Stimulated activated CD4-positive, alpha-beta T cell treated with anti-CD3 and anti-CD28 coated beads, Interleukin-15, amount 100 ng/mL, for 48 hours (primary cell): ENCODE results near the gene TCF15.
"Not testable (repeated sequence)": the region's sequence is repeated elsewhere in the genome, so short reads cannot be mapped to it uniquely, and the experiment has no call there.

ENCODE experiments used
- DNase-seq, 2 donors: peaks; one replicate each; pipeline ENCODE4 v3.0.0-alpha.2; 2020; ENCODE audit warnings: low read depth in 2 of 2

The TCF15 gene

DNA sequence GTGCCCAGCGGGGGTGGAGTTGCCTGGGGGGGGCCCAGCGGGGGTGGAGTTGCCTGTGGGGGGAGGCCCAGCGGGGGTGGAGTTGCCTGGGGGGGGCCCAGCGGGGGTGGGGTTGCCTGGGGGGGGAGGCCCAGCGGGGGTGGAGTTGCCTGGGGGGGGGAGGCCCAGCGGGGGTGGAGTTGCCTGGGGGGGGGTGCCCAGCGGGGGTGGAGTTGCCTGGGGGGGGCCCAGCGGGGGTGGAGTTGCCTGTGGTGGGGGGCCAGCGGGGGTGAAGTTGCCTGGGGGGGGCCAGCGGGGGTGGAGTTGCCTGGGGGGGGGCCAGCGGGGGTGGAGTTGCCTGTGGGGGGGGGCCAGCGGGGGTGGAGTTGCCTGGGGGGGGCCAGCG lies 31.9 kb upstream of the TCF15 start:
- DNase-seq, result not testable (repeated sequence)

DNA sequence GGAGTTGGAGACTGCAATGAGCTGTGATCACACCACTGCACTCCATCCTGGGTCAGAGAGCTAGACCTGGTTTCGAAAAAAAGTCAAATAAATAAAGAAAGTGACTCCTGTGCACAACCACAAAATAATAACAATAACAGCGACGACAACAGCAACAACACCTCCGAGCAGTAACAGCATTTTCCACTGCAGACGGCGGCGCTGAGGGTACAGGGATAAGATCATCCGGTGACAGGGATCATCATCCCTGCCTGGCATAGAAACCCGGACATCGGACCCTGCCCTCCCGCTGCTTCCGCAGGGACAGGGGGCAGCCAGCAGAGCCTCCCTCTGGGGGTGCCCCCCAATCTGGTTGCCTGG lies 31.4 kb upstream of the TCF15 start:
- no peak for DNase-seq

DNA sequence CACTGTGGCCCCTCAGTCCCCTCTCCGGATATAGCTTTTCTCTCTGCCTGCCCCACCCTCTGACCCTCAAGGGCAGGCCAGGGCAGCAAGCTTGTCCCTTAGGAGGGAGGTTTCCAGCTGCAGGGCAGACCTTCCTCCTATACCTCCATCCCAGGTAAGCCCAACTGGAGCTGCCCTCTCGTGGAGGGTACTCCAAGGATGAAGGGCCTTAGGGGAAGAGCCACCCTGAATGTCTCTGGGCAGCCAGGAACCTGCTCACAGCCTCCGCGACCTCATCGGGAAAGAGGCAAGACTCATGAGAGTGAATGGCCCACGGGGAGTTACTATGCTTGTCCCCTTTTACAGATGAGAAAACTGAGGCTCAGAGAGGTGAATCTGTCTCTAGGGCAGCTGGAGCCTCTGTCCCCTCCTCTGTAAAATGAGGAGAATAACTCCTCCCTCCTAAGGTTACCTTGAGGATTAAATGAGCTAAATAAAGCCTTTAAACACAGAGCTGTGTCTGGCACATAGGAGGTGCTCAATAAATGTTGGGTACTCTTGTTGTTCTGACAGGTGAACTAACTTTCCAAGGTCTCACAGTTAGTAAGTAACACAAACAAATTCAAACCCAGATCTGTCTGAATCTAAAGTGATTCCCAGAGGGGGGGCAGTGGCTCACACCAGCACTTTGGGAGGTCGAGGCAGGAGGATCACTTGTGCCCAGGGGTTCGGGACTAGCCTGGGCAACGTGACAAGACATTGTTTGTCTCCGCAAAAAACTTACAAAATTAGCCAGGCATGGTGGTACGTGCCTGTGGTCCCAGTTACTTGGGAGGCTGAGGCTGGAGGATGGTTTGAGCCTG lies 30.8 kb upstream of the TCF15 start:
- no peak for DNase-seq

DNA sequence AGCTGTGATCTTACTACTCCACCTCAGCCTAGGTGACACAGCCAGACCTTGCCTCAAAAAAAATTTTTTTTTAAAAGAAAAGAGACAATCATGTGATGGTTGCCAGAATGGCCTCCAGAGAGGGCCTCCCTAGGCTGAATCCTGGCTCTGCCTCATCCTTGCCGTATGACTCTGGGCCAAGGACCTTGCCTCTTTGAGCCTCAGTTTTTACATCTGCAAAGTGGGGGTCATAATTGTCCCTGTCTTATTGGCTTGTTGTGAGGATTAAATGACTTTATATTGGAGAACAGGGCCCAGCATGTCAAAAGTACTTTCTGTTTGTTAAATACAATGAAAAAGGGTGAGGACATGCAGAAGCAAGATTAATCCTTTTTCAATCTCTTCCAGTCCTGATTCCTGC lies 28.5 kb upstream of the TCF15 start:
- no peak for DNase-seq

DNA sequence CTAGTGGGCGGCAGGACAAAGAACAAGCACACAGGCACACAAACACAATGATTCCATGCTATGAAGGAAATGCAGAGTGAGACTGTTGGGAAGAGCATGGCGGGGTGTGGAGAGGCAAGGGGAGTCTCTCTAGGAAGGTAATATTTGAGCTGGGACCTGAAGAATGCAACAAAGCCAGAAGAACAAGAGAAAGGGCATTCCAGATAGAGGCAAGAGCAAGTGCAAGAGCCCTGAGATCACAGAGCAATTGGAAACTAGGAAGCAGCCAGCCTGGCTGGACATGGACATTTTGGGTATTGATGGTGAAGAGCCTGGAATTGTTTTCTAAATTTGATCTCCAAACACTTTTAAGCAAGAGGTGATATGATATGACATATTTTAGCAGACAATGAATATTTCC lies 27.4 kb upstream of the TCF15 start:
- no peak for DNase-seq

DNA sequence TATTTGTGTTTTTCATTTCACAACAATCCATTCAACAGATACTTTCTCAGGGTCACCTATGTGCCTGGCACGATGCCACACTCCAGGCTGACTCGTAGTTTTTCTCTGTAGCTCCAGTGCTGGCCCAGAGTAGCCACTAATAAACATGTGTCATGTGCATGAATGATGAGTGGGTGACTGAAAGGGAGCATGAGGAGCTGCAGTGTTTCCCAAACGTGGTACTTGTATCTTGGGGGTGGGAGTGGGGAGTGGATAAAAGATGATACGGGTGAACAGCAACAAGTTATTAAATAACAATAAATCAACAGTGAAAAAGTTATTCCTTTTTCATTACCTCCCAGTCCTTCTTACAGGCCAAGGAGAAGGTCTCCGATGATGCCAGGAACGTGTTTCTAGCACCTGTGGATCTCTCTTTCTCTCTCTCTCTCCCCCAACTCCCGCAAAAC lies 25.8 kb upstream of the TCF15 start:
- DNase-seq, result no peak

DNA sequence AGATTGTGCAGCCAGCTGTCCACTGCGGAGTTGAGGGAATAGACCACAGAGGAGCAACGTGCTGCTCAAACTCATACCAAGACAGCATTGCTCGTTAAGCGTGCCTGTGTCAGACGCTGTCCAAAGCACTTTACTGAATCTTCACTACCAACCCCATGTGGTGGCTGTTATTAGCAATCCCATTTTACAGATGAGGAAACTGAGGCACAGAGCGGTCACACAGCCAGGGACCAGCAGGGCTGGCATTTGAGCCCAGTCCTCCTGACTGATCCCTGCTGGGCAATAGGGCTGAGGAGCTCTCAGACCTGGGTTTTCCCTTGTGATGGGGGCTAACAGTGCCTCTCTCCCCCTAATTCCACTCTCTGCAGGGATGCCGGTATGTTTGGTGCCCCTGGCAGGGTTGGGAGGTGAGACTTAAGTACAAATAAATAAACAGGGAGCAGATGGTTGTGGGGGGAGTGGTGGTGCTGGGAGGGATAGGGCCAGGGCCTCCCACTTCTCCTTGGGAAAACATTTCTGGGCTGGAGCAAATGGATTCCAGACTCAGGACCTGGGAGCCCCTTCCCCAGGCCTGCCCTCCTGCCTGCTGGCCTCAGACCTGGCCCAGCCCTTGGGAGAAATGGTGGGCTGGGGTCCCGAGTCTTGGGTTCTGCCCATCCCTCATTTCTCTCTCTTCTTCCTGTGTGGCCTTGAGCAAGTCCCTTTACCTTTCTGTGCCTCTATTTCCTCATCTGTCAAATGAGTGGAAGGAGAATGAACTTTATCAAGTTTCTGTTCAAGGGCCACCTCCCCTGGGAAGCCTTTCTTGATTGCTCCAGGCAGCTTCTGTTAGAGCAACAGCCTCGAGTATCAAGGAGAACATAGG lies 25.2 kb upstream of the TCF15 start:
- no peak for DNase-seq

DNA sequence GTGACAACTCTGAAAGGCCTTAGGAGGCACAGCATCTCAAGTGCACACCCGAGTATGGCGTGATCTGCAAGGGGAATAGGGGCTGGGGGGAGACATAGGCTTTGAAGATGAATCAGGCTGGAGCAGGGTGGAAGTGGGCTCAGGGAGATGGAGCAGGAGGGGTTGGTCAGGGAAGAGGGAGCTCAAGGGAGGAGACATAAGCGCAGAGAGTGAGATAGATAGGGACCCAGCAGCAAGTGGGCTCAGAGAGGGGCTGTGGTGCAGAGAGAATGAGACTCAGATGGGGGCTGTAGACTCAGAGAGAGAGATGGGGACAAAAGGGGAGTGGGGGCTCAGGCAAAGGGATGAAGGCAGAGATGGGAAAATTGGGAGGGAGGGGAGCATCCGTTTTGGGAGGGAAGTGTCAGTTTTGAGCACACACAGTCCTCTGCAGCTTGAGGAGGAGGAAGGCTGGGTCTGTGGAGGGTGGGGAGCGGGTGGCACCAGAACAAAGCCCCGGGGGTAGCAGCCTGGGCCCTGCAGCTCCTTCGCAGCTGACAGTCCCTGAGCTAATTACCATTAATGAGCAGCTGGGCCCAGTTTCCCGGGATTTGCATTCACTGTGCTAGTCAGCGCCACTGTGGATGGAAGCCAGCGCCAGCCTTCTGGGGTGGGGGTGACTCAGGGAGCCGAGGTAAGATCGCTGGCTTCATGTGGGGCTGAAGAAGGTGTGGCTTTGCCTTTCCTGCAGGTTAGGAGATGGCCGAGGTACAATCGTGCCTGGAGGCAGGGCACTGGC lies 24.2 kb upstream of the TCF15 start:
- no peak for DNase-seq

DNA sequence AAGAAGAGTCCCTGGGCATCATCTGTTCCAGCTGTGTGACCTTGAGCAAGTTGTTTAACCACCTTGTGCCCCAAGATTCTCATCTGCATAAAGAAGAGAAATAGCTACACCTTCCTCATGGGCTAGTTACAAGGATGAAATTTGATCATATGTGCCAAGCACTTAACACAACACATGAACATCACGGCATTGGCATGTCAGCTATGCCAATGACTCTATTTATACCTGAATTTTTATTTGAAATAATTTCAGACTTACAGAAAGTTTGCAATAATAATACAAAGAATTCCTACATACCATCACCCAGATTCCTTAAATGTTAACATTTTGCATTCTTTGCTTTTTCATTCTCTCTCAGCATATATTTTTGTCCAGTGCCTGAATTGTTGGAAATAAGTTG lies 21.0 kb upstream of the TCF15 start:
- DNase-seq, result no peak

DNA sequence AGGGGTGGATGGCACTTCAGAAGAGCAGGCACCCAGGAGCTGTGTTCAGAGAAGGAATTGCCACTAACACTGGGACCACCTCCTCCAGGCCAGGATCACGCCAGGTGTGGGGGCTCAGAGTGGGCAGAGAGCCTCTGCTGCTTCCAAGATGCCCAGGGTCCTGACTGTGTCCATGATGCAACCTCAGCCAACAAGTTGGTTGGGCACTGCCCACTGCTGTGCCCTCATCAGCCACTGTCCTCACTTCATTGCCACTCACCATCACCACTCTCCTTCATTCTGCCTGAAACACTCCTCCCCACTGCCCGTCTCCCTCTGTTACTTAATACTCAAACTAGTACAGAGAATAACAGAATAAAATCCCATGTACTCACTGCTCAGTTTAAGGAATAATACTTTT lies 16.5 kb upstream of the TCF15 start:
- no peak for DNase-seq

DNA sequence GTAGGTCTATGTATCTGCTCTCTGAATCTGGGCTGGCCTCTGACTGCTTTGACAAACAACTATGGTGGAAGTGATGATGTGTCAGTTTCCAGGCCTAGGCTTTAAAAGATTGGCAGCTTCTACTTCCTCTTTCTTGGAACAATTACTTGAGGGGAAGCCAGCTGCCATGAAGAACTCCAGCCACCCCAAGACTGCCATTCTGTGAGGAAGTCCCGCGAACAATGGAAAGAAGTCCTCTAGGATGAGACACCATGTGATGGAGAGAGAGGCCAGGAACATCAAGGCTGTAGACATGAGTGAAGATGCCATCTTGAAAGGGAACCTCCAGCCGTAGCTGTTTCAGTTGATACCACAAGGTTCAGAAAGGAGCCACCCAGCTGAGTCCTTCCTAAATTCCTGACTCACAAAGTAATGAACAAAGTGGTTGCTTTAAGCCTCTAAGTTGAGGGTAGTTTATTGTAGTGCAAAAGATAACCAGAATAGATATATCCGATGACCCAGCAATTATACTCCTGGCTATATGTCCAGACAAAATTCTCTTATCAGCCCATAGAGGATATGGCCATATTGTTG lies 15.3 kb upstream of the TCF15 start:
- no peak for DNase-seq

DNA sequence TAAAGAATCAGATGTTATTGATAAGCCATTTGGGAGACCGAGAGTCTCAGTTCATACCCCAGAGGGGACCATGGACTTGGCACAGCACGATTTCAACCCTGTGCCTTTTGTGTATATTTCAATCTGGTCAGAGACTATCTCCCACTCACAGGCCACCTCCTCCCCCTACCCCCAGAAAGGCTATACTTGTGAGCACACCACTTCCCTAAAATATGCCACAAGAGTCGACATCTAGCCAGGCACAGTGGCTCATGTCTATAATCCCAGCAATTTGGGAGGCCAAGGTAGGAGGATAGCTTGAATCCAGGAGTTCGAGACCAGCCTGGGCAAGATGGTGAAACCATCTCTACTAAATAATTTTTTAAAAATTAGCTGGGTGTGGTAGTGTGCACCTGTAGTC lies 13.6 kb upstream of the TCF15 start:
- no peak for DNase-seq

DNA sequence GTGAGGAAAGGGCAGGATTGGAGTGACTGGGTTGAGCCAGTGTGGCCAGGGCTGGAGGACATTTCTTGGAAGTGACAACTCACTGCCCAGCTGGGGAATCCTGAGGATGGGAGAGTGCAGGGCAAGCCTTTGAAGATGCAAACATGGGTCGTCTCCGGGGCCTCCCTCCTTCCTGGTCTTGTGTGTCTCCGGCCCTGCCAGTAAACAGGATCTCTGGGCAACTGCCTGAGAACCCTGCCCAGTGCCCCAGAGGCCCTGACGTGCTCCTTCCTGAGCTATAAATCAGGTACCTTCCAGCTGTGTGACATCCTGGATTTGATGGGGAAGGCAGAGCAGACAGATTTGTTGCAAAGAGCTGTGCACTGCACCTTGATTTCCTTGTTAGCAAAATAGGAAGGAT lies 12.9 kb upstream of the TCF15 start:
- DNase-seq, result no peak

DNA sequence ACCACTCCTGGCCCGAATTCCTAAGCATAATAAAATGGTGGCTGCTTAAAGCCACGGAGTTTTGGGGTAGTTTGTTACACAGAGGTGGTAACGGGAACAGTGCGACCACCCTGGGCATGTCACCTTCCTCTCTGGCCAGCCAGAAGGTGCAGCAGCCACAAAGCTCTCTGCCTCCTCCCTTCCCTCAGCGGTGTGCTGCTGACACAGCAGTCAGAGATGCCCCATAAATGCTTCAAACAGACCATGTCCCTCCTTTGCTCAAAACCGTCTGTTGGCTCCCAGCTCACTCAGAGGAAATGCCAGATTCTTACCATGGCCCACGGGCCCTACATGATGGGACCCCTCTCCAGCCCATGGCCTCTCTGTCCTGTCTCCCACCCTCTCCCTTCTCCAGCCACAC lies 12.1 kb upstream of the TCF15 start:
- no peak for DNase-seq

DNA sequence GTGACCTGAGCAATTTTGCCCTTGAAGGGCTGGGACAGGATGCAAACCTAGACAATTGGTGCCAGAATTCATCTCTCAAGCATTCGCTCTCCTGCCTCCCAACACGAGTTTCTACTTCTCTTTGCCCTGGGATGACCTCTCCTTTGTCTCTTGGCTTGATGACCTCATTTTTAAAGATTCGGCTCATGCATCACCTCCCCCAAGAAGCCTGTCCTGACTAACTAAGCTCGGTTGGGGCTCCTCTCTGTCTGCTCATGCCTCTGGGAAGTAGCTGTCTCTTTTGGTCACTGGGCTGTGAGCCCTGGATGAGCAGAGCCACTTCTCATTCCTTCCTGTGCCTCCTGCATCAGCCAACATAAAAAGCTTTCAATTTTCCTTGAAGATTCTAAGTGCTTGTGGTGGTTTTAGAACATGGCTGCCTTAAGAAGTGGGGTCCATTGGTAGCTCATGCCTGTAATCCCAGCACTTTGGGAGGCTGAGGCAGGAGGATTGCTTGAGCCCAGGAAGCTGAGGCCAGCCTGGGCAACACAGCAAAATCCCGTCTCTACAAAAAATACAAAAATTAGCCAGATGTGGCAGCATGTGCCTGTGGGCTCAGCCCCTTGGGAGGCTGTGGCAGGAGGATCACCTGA lies 11.1 kb upstream of the TCF15 start:
- no peak for DNase-seq

DNA sequence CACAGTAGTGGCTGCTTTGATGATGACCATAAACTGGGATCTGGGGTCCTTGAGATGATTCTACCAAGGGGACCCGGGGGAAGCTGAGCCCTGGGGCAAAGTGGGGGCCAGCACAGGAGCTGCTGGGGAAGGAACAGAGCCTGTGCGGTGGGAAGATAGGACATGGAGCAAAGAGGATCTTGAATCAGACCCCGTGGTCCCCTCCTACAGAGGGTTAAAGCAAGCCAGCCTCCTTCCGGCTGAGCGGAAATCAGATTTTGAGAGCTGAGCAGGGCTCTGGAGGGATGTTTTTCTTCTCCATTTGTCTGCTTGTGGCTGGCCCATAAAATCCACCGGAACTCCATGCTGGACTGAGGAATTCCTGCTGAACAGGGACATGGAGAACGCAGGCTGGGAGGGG lies 10.1 kb upstream of the TCF15 start:
- DNase-seq, result no peak

DNA sequence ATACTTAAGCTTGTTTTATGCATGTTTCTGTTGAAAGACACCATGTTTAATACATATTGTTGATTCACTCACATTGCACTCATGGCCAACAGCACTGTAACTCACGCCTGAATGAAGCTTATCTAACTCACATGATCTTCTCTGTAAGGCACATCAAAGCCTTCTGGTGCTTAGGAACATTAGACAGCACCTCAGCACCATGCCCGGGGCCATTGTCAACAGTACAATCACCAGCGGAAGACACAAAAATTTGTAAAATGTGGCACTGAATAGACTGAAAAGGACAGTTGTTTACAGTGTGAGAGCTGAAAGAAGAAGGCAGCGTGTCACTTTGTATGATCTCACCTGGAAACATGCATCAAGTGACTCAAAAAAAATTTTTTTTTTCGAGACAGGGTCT lies 8.9 kb upstream of the TCF15 start:
- no peak for DNase-seq

DNA sequence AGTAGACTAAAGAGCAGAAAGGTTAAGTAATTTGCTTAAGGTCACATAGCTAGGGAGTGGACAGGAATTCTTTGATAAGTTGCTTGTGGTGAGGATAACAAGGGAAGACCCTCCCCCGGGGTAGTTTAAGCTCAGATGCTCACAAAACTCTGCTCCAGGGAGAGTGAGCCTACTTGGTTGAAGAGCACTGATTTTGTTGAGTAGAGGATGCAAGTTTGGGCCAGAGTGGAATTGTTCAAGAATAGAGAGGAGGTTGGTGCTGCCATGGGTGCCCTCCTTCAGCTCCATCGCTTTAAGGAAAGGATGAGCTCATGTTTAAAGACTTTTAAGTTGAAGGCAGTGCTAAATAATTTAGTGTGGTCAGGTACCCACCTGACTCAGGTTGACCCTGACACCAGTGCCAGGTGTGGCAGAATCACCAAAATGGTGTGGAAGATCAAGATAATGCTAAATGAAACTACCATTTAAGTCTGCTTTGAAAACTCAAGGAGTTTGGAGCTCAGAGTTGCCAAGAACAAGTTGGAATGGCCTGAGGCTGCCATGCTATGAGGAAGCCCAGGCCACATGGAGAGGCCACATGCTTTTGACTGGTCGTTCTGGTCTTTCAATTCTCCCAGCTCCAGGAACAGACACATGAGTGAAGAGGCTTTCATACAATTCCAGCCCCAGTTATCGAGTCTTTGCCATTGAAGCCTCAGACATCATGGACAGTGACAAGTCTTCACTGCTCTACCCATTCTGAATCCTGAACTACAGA lies 8.0 kb upstream of the TCF15 start:
- no peak for DNase-seq

DNA sequence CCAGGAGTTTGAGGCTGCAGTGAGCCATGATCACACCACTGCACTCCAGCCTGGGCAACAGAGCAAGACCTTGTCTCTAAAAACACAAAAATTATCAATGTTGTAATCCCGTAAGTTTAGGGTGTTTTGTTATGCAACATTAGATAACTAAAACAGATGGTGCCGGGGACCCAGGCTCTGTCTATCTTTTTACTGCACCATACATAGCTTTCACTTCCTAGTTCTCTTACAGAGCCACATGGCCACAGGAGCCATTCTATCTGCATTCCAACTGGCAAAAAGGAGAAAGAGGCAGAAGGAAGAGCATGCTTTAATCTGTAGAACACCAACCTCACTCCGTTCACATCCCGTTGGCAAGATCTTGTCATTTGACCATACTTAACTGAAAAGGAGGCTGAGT lies 5.4 kb upstream of the TCF15 start:
- no peak for DNase-seq

DNA sequence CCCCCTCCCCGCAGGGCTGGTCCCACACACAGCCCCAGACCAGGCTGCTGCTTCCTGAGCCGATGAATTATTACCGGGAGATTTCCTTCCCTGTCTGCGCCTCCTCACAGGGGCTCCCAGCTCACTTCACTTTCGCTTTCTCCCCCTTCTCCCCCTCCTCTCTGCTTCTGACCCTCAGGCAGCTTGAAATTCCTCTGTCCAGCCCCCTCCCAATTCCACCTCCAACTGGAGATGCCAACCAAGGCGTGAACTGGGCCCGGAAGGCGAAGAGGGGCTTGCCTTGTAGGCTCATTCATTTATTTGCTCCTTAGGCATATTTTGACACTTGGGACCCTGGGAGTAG lies 1.7 kb upstream of the TCF15 start:
- no peak for DNase-seq
